Endodermal cell (in vitro differentiated cells): ENCODE results near the gene WDFY3. TPM values are rescaled to one million over a fixed set of nuclear protein-coding genes. Genes with fewer than 3 reads are reported as not detected.

Source experiments
- DNase-seq: peaks from one replicate; pipeline ENCODE4 v3.0.0-alpha.2; 2017
- H3K27ac ChIP-seq: 2 replicates; pipeline ENCODE4 v1.5.1; 2013; ENCODE audit warnings: mild to moderate bottlenecking, low read depth, low read length, moderate library complexity
- H3K27me3 ChIP-seq: 2 replicates; pipeline ENCODE4 v1.6.1; 2013; ENCODE audit warnings: mild to moderate bottlenecking, low read length, moderate library complexity; ENCODE audit not compliant: insufficient read depth, control insufficient read depth, poor library complexity, severe bottlenecking
- H3K36me3 ChIP-seq: 2 replicates; pipeline ENCODE4 v1.7.0; 2013; ENCODE audit warnings: mild to moderate bottlenecking, low read length, moderate library complexity; ENCODE audit not compliant: control insufficient read depth, insufficient read depth
- H3K4me1 ChIP-seq: one replicate; pipeline ENCODE4 v1.7.0; 2013; ENCODE audit warnings: low read length; ENCODE audit not compliant: control insufficient read depth, insufficient read depth
- H3K4me3 ChIP-seq: 2 replicates; pipeline ENCODE4 v1.5.1; 2013; ENCODE audit warnings: mild to moderate bottlenecking, low read length, moderate library complexity
- H3K9ac ChIP-seq: 2 replicates; pipeline ENCODE4 v1.6.1; 2013; ENCODE audit warnings: mild to moderate bottlenecking, low read length, moderate library complexity; ENCODE audit not compliant: poor library complexity, severe bottlenecking; ENCODE audit errors: extremely low read depth
- H3K9me3 ChIP-seq: 2 replicates; pipeline ENCODE4 v1.6.1; 2013; ENCODE audit warnings: mild to moderate bottlenecking, low read length, moderate library complexity; ENCODE audit not compliant: control insufficient read depth
- H3K27ac Mint-ChIP-seq: 2 replicates; pipeline ENCODE4 v1.8.0; 2020; ENCODE audit warnings: mixed read lengths
- H3K27me3 Mint-ChIP-seq: 2 replicates; pipeline ENCODE4 v1.8.0; 2021; ENCODE audit warnings: mild to moderate bottlenecking, mixed read lengths; ENCODE audit not compliant: insufficient read depth
- H3K36me3 Mint-ChIP-seq: 2 replicates; pipeline ENCODE4 v1.8.0; 2020; ENCODE audit warnings: low read depth, mixed read lengths
- H3K4me1 Mint-ChIP-seq: 2 replicates; pipeline ENCODE4 v1.8.0; 2020; ENCODE audit warnings: mixed read lengths
- H3K4me3 Mint-ChIP-seq: 2 replicates; pipeline ENCODE4 v1.8.0; 2020; ENCODE audit warnings: mild to moderate bottlenecking, moderate library complexity, mixed read lengths
- H3K9me3 Mint-ChIP-seq: 2 replicates; pipeline ENCODE4 v1.8.0; 2020; ENCODE audit warnings: mild to moderate bottlenecking, mixed read lengths
- WGBS, 2 experiments: methylation state at CpG; one replicate each; pipeline versions ENCODE4 v1.1.5 to v1.1.7; 2013; ENCODE audit warnings: missing lambda C conversion rate in 2 of 2, mixed read lengths in 1 of 2; ENCODE audit not compliant: insufficient coverage in 1 of 2, insufficient read length in 1 of 2; 5-methylcytosine and 5-hydroxymethylcytosine counted together
- total RNA-seq, 2 donors: library from RNA; stranded (reverse); fragmentation: NEBNext Ultra II Directional in 1 of 2; extraction: Animal tissue kit (Norgen Biotek cat#: 25700) in 1 of 2; gene quantifications; 2 replicates in 1 of 2; 3 replicates in 1 of 2; pipeline ENCODE4 v1.2.1, GENCODE V29; 2021
- TF ChIP-seq, protein P1 (sequence below): fragments of 200-600 bp; sonication (generic); conservative IDR thresholded peaks from 2 replicates; pipeline ENCODE4 v1.5.0; 2021; ENCODE audit warnings: antibody characterized with exemption, mild to moderate bottlenecking

Gene WDFY3
- total RNA-seq, 2 donors from 2014 or later = 91.1 to 103 TPM

DNA sequence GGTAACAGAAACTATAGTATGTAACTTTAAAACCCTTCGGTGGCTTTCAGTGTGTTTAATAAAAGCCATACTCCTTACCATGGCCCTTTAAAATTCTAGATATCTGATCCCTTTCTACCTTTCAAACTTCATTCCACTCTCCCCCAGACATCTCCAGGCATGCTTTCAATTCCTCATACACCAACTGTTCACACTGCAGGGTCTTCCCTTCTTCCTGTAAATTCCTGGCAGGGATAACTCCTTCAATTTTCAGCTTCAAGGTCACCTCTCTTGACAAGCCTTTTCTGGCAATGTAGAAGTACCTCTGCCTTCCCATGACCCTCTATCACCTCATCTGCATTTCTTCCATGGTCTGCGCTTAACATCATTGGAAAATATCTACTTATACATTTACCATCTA is 60.8 kb downstream of the WDFY3 start:
- WGBS, 2 experiments = 88 to 96% methylated on average over 2 of the region's 2 CpGs
- Mint-ChIP-seq H3K36me3 (peaks cover 20% of the 10 kb centered on the region), H3K27me3 (no peaks in the 10 kb centered on the region), H3K27ac (no peak overlapping the region), H3K9me3 (no peaks in the 10 kb centered on the region), H3K4me1 (peaks cover 27% of the 10 kb centered on the region), H3K4me3 (no peak overlapping the region)
- TF ChIP-seq, protein P1, sequence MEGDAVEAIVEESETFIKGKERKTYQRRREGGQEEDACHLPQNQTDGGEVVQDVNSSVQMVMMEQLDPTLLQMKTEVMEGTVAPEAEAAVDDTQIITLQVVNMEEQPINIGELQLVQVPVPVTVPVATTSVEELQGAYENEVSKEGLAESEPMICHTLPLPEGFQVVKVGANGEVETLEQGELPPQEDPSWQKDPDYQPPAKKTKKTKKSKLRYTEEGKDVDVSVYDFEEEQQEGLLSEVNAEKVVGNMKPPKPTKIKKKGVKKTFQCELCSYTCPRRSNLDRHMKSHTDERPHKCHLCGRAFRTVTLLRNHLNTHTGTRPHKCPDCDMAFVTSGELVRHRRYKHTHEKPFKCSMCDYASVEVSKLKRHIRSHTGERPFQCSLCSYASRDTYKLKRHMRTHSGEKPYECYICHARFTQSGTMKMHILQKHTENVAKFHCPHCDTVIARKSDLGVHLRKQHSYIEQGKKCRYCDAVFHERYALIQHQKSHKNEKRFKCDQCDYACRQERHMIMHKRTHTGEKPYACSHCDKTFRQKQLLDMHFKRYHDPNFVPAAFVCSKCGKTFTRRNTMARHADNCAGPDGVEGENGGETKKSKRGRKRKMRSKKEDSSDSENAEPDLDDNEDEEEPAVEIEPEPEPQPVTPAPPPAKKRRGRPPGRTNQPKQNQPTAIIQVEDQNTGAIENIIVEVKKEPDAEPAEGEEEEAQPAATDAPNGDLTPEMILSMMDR = no peak
- Histone ChIP-seq H3K4me3 (no peak overlapping the region), H3K4me1 (peaks cover 12% of the 10 kb centered on the region), H3K9me3 (no peaks in the 10 kb centered on the region), H3K27me3 (no peaks in the 10 kb centered on the region), H3K36me3 (peaks cover 6% of the 10 kb centered on the region), H3K9ac (no peak overlapping the region), H3K27ac (no peak overlapping the region)
- no peak for DNase-seq

- 92% methylated on average over 3 of the region's 3 CpGs; no CpG with 5 or more reads in 1 of the 2 experiments for WGBS, 2 experiments
- no peak overlapping the region for H3K9ac ChIP-seq
- no peaks in the 10 kb centered on the region for H3K9me3 ChIP-seq
- H3K4me3 ChIP-seq = no peak overlapping the region
- Mint-ChIP-seq H3K4me1 (peaks cover 29% of the 10 kb centered on the region), H3K27ac (no peak overlapping the region), H3K4me3 (no peak overlapping the region), H3K27me3 (no peaks in the 10 kb centered on the region), H3K9me3 (no peaks in the 10 kb centered on the region), H3K36me3 (peaks cover 42% of the 10 kb centered on the region)
- TF ChIP-seq, protein P1 = no peak
- H3K27me3 ChIP-seq = no peaks in the 10 kb centered on the region
- peaks cover 22% of the 10 kb centered on the region for H3K36me3 ChIP-seq
- peaks cover 12% of the 10 kb centered on the region for H3K4me1 ChIP-seq
- no peak for DNase-seq
- H3K27ac ChIP-seq = no peak overlapping the region
These were observed 64.7 kb downstream of the WDFY3 start for GRCh38 chr4:84901740-84902281.

GRCh38 chr4:84901173-84901572 is 65.3 kb downstream of the WDFY3 start:
- TF ChIP-seq, protein P1 = peak; percentile 49
- Histone ChIP-seq H3K4me3 (no peak overlapping the region), H3K4me1 (peaks cover 12% of the 10 kb centered on the region), H3K9ac (no peak overlapping the region), H3K27me3 (no peaks in the 10 kb centered on the region), H3K36me3 (peaks cover 26% of the 10 kb centered on the region), H3K27ac (no peak overlapping the region), H3K9me3 (no peaks in the 10 kb centered on the region)
- no peak overlapping the region for H3K27ac Mint-ChIP-seq
- H3K4me3 Mint-ChIP-seq = no peak overlapping the region
- peaks cover 29% of the 10 kb centered on the region for H3K4me1 Mint-ChIP-seq
- DNase-seq = no peak
- H3K9me3 Mint-ChIP-seq = no peaks in the 10 kb centered on the region
- 75 to 83% methylated on average over 1 to 3 of the region's 3 CpGs for WGBS, 2 experiments
- peaks cover 42% of the 10 kb centered on the region for H3K36me3 Mint-ChIP-seq
- H3K27me3 Mint-ChIP-seq = no peaks in the 10 kb centered on the region
